Measurements from ENCODE around the gene COA5.

- TF ChIP-seq, protein P1, sequence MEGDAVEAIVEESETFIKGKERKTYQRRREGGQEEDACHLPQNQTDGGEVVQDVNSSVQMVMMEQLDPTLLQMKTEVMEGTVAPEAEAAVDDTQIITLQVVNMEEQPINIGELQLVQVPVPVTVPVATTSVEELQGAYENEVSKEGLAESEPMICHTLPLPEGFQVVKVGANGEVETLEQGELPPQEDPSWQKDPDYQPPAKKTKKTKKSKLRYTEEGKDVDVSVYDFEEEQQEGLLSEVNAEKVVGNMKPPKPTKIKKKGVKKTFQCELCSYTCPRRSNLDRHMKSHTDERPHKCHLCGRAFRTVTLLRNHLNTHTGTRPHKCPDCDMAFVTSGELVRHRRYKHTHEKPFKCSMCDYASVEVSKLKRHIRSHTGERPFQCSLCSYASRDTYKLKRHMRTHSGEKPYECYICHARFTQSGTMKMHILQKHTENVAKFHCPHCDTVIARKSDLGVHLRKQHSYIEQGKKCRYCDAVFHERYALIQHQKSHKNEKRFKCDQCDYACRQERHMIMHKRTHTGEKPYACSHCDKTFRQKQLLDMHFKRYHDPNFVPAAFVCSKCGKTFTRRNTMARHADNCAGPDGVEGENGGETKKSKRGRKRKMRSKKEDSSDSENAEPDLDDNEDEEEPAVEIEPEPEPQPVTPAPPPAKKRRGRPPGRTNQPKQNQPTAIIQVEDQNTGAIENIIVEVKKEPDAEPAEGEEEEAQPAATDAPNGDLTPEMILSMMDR (IDR thresholded peaks at IDR 0.05; ENCODE audit: low read depth, low read length), result no peak
- no peak for TF ChIP-seq EZH2phosphoT487 (IDR thresholded peaks at IDR 0.05; ENCODE audit: low read depth)
Measured at GRCh38 chr2:98559581-98559980, 48.7 kb downstream of the COA5 start.

All from OCI-LY3 (cell line).